Endothelial cell (in vitro differentiated cells): Measurements from ENCODE around the gene MAGIX. TPM values are rescaled to one million over a fixed set of nuclear protein-coding genes. Genes with fewer than 3 reads are reported as not detected.
A peak's percentile ranks its signal among the peaks of the same experiment; 100 is the strongest.

ENCODE experiments used
- DNase-seq: peaks from one replicate; pipeline ENCODE4 v3.0.0; 2021; ENCODE audit warnings: low spot score
- H3K27ac Mint-ChIP-seq: one replicate; pipeline ENCODE4 v1.8.0; 2021; ENCODE audit warnings: mixed read lengths, inconsistent platforms; ENCODE audit not compliant: unreplicated experiment
- H3K27me3 Mint-ChIP-seq: one replicate; pipeline ENCODE4 v1.8.0; 2021; ENCODE audit warnings: mild to moderate bottlenecking, moderate library complexity, mixed read lengths, inconsistent platforms; ENCODE audit not compliant: unreplicated experiment
- H3K36me3 Mint-ChIP-seq: one replicate; pipeline ENCODE4 v1.8.0; 2021; ENCODE audit warnings: mild to moderate bottlenecking, low read depth, mixed read lengths, inconsistent platforms; ENCODE audit not compliant: unreplicated experiment
- H3K4me1 Mint-ChIP-seq: one replicate; pipeline ENCODE4 v1.8.0; 2021; ENCODE audit warnings: mild to moderate bottlenecking, mixed read lengths, inconsistent platforms; ENCODE audit not compliant: unreplicated experiment
- H3K4me3 Mint-ChIP-seq: one replicate; pipeline ENCODE4 v1.8.0; 2021; ENCODE audit warnings: mild to moderate bottlenecking, mixed read lengths, inconsistent platforms; ENCODE audit not compliant: unreplicated experiment
- H3K9me3 Mint-ChIP-seq: one replicate; pipeline ENCODE4 v1.8.0; 2021; ENCODE audit warnings: mixed read lengths, inconsistent platforms; ENCODE audit not compliant: unreplicated experiment
- CTCF ChIP-seq: fragments of 200-600 bp; sonication (generic); IDR thresholded peaks from one replicate; pipeline ENCODE4 v1.5.0; 2021; ENCODE audit warnings: antibody characterized with exemption; ENCODE audit not compliant: unreplicated experiment
- total RNA-seq: library from RNA; stranded (reverse); fragmentation: NEBNext Ultra II Directional; extraction: Animal tissue kit (Norgen Biotek cat#: 25700); gene quantifications from one replicate; pipeline ENCODE4 v1.2.1, GENCODE V29; 2021; ENCODE audit not compliant: unreplicated experiment

Gene MAGIX
- total RNA-seq, 1 donor from 2014 or later = 1.2 TPM

- TF ChIP-seq CTCF = no peak
- no peaks in the 10 kb centered on the region for H3K36me3 Mint-ChIP-seq
- H3K27ac Mint-ChIP-seq = peak overlapping the region; percentile 52
- DNase-seq = no peak
- peaks cover 5% of the 10 kb centered on the region for H3K4me1 Mint-ChIP-seq
- H3K27me3 Mint-ChIP-seq = peaks cover 4% of the 10 kb centered on the region
- H3K9me3 Mint-ChIP-seq = no peaks in the 10 kb centered on the region
- H3K4me3 Mint-ChIP-seq = no peak overlapping the region
Observed at GRCh38 chrX:49188468-49189076, 26.0 kb downstream of the MAGIX start.

GRCh38 chrX:49189606-49190005 lies 27.0 kb downstream of the MAGIX start:
- Mint-ChIP-seq H3K4me3 (no peak overlapping the region), H3K4me1 (peaks cover 5% of the 10 kb centered on the region), H3K27me3 (peaks cover 4% of the 10 kb centered on the region), H3K36me3 (no peaks in the 10 kb centered on the region), H3K9me3 (no peaks in the 10 kb centered on the region), H3K27ac (no peak overlapping the region)
- DNase-seq = no peak
- no peak for TF ChIP-seq CTCF

GRCh38 chrX:49190821-49191573 lies 28.4 kb downstream of the MAGIX start:
- H3K9me3 Mint-ChIP-seq = no peaks in the 10 kb centered on the region
- H3K4me1 Mint-ChIP-seq = peaks cover 5% of the 10 kb centered on the region
- DNase-seq = peak; percentile 74
- peak overlapping the region; percentile 88 for H3K27ac Mint-ChIP-seq
- H3K27me3 Mint-ChIP-seq = peaks cover 2% of the 10 kb centered on the region
- H3K4me3 Mint-ChIP-seq = peak overlapping the region; percentile 90
- H3K36me3 Mint-ChIP-seq = no peaks in the 10 kb centered on the region
- TF ChIP-seq CTCF = no peak

- peak overlapping the region; percentile 90 for H3K4me3 Mint-ChIP-seq
- H3K27ac Mint-ChIP-seq = no peak overlapping the region
- no peak for DNase-seq
- no peaks in the 10 kb centered on the region for H3K36me3 Mint-ChIP-seq
- peaks cover 2% of the 10 kb centered on the region for H3K27me3 Mint-ChIP-seq
- TF ChIP-seq CTCF = no peak
- peaks cover 5% of the 10 kb centered on the region for H3K4me1 Mint-ChIP-seq
- no peaks in the 10 kb centered on the region for H3K9me3 Mint-ChIP-seq
Observed at GRCh38 chrX:49191574-49192011, 29.0 kb downstream of the MAGIX start.

- Mint-ChIP-seq H3K27ac (no peak overlapping the region), H3K4me3 (no peak overlapping the region), H3K36me3 (no peaks in the 10 kb centered on the region), H3K9me3 (no peaks in the 10 kb centered on the region), H3K27me3 (peaks cover 2% of the 10 kb centered on the region), H3K4me1 (peaks cover 5% of the 10 kb centered on the region)
- DNase-seq = no peak
- TF ChIP-seq CTCF = peak; percentile 56
Observed at GRCh38 chrX:49192722-49193328, 30.3 kb downstream of the MAGIX start.
